ENCODE measurements around the gene FBXO24. TPM values are rescaled to one million over a fixed set of nuclear protein-coding genes. Genes with fewer than 3 reads are reported as not detected.

The FBXO24 gene
- total RNA-seq, 2 donors from 2014 or later, result 1.8 to 5.3 TPM

DNA sequence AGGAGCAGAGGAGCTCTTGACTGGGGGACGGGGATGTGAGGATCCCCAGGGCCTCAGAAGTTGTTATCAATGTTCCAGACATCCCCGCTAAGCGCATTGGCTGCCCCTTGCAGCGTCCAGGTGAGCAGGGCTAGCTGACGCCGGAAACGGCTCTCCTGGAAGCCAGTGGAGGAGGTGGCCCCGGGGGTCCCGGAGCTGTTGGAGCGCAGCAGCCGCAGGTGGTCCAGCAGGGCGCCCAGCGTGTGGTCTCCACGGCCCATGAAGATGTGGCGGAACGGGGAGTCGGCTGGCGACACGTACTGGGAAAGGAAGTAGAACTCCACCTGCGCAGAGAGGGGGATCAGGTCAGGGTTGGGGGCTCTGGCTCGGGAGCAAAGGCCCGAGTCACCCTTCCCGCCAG is 34.7 kb downstream of the FBXO24 start:
- ATAC-seq (no peak), DNase-seq (no peak)
- WGBS, 2 donors, result 90 to 94% methylated on average over 22 to 23 of the region's 23 CpGs
- H3K4me3 ChIP-seq, result no peak overlapping the region
- H3K27ac ChIP-seq, result no peak overlapping the region
- intact Hi-C loops (cut with DNase I), result no loop called here
- no peaks in the 10 kb centered on the region for H3K36me3 ChIP-seq (replicated peaks in 1 of 2; ENCODE audit: insufficient read depth in 1 of 2, low read depth in 2 of 2)
- no peaks in the 10 kb centered on the region for H3K9me3 ChIP-seq
- TF ChIP-seq POLR2A (IDR thresholded peaks at IDR 0.05), result no peak
- no peak for TF ChIP-seq CTCF (IDR thresholded peaks at IDR 0.05)
- no peaks in the 10 kb centered on the region for H3K4me1 ChIP-seq
- H3K27me3 ChIP-seq, result no peaks in the 10 kb centered on the region

DNA sequence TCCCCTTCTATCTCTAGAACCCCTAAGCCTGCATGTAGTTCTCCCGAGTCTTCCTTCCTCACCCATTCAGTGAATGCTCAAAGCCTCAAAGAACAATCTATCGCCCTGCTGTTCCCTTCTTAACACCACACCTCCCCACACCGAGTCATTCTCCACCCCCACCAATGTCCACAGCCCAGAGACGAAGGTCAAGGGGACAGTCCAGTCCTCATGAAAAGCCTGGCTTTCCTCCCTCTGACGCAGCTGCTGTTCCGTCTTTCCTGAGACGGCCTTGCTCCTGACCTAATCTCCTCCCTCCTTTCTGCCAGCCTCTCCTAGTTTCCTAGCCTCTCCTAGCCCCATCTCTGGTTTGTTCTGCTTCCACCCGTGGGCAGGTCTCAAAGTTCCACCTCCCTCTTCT is 35.4 kb downstream of the FBXO24 start:
- H3K4me1 ChIP-seq, result no peaks in the 10 kb centered on the region
- peak in 2 of 4 donors; percentile 19 to 53 for DNase-seq
- TF ChIP-seq CTCF (IDR thresholded peaks at IDR 0.05) (no peak), POLR2A (IDR thresholded peaks at IDR 0.05) (no peak)
- H3K36me3 ChIP-seq (replicated peaks in 1 of 2; ENCODE audit: insufficient read depth in 1 of 2, low read depth in 2 of 2), result no peaks in the 10 kb centered on the region
- H3K27me3 ChIP-seq, result no peaks in the 10 kb centered on the region
- no peaks in the 10 kb centered on the region for H3K9me3 ChIP-seq
- H3K27ac ChIP-seq, result no peak overlapping the region
- 45 to 65% methylated on average over 8 of the region's 8 CpGs for WGBS, 2 donors
- H3K4me3 ChIP-seq, result no peak overlapping the region
- no peak for ATAC-seq
- intact Hi-C loops (cut with DNase I), result no loop called here

GRCh38 chr7:100623951-100624824 is 38.1 kb downstream of the FBXO24 start:
- peaks cover 3% of the 10 kb centered on the region for H3K4me1 ChIP-seq
- H3K27me3 ChIP-seq, result no peaks in the 10 kb centered on the region
- H3K36me3 ChIP-seq (replicated peaks in 1 of 2; ENCODE audit: insufficient read depth in 1 of 2, low read depth in 2 of 2), result no peaks in the 10 kb centered on the region
- no peak for TF ChIP-seq CTCF (IDR thresholded peaks at IDR 0.05)
- no peak for TF ChIP-seq POLR2A (IDR thresholded peaks at IDR 0.05)
- DNase-seq (no peak), ATAC-seq (no peak)
- H3K9me3 ChIP-seq, result no peaks in the 10 kb centered on the region
- intact Hi-C loops (cut with DNase I), result no loop called here
- no peak overlapping the region for H3K4me3 ChIP-seq
- WGBS, 2 donors, result 82 to 86% methylated on average over 15 of the region's 15 CpGs
- no peak overlapping the region for H3K27ac ChIP-seq

DNA sequence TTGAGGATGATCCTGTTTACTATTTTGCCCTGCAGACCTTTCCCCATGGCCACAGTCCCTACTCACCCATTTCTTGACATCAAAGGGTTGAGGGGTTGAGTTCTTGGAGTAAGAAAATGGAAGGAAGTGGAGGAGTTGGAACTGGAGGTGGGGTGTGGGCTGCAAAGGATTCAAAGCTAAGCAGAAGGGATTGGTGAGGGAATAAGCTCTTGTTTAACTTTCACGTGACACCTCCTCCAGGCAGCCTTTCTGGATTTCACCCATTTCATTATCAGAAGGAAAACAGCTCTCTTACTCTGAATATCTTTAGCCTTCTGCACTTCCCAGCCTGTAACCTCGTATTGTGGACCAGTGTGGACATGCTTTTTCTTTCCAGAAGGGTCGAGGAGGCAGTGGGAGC is 39.9 kb downstream of the FBXO24 start:
- no peak overlapping the region for H3K4me3 ChIP-seq
- no peak for ATAC-seq
- WGBS, 2 donors, result 33 to 55% methylated on average over 3 of the region's 3 CpGs
- H3K27ac ChIP-seq, result no peak overlapping the region
- TF ChIP-seq CTCF (IDR thresholded peaks at IDR 0.05) (no peak), POLR2A (IDR thresholded peaks at IDR 0.05) (no peak)
- no peak for DNase-seq
- peaks cover 3% of the 10 kb centered on the region for H3K4me1 ChIP-seq
- no peaks in the 10 kb centered on the region for H3K27me3 ChIP-seq
- H3K36me3 ChIP-seq (replicated peaks in 1 of 2; ENCODE audit: insufficient read depth in 1 of 2, low read depth in 2 of 2), result no peaks in the 10 kb centered on the region
- intact Hi-C loops (cut with DNase I), result no loop called here
- no peaks in the 10 kb centered on the region for H3K9me3 ChIP-seq

Data from body of pancreas (tissue), 4 donors.